D721Med (cell line): Measurements from ENCODE around the gene SLC44A1.

Experiments
- DNase-seq: peaks from one replicate; pipeline ENCODE4 v3.0.0; 2011; ENCODE audit warnings: low spot score; ENCODE audit not compliant: insufficient read length
- FAIRE-seq: peaks from 2 replicates; lab custom pipeline; 2011; peaks lifted over from hg19 to GRCh38; lab: Jason Lieb, UNC
- TF ChIP-seq, protein P1 (sequence below): IDR thresholded peaks from 2 replicates; pipeline ENCODE4 v1.5.1; 2012; ENCODE audit warnings: mild to moderate bottlenecking, control low read depth; ENCODE audit not compliant: insufficient read depth; ENCODE audit errors: missing control alignments

Gene SLC44A1

DNA sequence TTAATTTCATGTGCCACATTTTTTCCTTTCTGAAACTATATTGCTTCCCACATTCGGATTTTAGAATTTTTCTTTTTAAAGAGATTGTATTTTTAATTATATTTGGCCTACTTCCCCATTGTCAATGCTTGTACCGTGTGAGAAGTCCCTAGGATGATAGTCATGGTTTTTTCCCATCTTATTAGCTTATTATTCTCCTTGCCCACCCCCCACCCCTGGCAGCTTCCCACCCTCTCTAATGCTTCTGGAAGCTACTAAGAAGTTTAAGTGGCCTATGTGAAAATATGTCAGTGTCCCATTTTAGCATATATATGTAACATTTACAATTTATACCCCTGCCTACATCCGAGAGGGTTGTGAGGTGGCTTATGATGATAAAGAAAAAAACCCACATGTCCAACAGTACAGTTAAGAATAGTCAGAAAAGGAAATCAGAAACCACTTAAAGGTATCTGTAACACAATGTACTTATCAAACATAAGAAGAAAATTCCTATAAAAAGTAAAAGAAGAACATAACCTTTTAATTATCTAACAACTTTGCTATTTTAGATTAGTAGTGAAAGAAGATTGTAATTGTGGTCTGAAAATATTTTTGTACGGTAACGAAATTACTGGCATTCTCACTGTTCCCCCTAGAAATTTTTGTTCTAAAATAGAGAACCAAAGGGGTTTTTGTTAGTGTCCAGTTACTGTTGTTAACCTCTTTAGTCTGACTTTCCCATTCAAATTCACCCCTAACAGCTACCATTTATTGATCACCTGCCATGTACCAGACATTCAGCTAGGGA, 62.1 kb downstream of the SLC44A1 start:
- TF ChIP-seq, protein P1, sequence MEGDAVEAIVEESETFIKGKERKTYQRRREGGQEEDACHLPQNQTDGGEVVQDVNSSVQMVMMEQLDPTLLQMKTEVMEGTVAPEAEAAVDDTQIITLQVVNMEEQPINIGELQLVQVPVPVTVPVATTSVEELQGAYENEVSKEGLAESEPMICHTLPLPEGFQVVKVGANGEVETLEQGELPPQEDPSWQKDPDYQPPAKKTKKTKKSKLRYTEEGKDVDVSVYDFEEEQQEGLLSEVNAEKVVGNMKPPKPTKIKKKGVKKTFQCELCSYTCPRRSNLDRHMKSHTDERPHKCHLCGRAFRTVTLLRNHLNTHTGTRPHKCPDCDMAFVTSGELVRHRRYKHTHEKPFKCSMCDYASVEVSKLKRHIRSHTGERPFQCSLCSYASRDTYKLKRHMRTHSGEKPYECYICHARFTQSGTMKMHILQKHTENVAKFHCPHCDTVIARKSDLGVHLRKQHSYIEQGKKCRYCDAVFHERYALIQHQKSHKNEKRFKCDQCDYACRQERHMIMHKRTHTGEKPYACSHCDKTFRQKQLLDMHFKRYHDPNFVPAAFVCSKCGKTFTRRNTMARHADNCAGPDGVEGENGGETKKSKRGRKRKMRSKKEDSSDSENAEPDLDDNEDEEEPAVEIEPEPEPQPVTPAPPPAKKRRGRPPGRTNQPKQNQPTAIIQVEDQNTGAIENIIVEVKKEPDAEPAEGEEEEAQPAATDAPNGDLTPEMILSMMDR = no peak
- FAIRE-seq (no peak), DNase-seq (no peak)

DNA sequence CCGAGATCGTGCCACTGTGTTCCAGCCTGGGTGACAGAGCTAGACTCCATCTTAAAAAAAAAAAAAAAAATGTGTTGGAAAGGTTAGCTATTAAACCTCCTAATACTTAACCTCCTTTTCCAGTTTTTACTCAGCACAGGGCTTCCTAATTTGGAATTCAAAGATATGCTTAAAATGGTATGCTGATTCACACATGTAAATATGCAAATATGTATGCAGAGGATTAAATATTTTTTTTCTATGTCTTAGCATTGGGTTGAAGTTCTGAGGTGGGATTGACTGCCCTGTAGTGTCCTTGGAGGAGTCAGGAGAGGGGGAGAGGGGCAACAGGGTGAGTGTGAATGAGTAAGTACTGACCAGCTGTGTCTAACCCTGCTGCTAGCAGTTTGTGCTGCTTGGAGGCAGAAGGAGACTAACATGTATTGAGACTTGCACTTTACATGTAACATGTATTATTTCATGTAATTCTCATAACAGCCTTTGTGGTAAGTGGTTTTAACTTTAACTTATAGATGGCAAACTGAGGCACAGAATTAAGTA, 63.2 kb downstream of the SLC44A1 start:
- FAIRE-seq (no peak), DNase-seq (no peak)
- TF ChIP-seq, protein P1 = no peak

DNA sequence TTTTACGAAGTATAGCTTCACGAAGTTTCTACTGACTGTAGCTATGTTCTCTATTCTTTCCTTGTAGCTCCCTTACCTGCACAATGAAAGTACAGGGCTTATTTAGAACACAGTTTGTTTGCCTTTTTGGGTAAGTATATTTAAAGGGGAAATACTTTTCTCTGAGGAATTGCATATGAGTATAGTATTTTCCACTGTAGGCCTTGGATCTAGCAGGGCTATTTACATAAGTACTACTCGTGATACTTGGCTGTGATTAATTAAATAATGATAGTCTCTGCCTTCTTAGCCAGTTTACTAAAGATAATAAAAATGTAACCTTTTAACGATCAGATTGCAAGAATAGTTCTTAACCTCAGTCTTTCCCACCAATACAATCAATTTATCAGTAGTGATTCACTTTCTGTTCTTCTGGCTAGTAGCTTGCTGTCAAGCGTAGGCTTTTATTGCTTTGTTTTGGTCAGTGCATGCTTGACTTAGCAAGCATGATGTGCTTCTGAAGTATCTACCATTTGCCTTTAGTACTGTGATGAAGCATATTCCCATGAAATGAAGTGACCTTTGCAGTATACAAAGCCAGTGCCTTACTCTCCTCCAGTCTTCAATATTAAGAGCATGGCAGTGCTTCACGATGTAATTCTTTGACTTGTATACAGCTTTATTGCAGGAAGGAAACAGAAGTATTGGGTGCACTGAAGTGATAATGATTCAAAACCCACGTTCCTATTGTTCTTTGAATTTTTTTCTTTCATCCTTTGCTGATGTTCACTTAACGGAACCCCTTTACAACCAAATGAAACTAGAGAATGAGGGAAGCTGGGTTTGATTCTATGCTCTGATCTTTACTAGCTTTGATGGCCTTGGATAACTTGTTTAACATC, 64.2 kb downstream of the SLC44A1 start:
- DNase-seq (no peak), FAIRE-seq (no peak)
- TF ChIP-seq, protein P1 = no peak

DNA sequence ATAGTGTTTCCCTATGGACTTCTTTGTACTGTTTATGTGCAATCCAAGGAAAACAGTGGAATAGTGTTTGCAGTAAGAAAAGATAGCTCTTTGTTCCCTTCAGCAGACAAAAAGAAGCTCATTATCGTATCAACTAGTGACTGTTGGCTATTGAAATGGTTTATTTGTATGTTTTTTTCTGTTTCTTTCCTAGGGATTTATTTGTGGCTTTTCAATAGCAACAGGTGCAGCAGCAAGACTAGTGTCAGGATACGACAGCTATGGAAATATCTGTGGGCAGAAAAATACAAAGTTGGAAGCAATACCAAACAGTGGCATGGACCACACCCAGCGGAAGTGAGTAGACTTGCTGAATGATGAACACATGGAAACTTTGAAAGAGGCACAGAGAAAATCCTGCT, 65.1 kb downstream of the SLC44A1 start:
- FAIRE-seq = no peak
- DNase-seq = no peak
- TF ChIP-seq, protein P1 = no peak

DNA sequence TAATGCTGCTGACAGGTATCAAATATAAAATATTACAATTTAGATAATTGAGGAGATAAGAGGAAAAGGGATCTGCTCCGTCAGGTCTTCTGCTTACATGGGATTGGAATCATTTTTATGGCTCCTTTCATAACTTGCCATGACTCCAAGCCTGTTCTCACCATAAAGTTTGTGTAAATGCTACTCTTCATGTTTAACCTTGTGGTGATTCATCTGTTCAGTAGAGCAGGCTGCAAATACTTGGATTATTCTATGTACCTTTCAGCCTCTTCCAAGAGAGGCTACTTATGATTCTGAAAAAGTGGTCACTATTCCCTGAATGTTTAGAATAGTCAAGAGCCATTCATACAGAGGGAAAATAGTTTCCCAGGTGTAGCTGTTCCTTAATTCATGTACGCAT, 66.9 kb downstream of the SLC44A1 start:
- DNase-seq (no peak), FAIRE-seq (no peak)
- TF ChIP-seq, protein P1 = no peak

DNA sequence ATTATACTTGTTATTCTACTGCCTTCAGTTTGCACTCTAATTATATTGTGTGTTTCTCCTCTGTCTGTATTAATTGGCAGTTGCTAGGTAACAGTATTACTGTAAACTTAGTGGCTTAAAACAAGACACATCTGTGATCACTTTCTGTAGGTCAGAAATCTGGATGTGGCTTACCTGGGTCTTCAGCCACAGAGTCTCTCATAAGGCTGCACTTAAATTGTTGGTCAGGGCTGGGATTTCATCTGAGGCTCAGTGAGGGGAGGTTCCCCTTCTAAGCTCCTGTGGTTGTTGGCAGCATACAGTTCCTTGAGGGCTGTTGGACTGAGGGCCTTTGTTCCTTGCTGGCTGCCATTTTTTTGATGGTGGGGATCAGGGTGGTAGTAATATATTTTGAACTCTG, 68.8 kb downstream of the SLC44A1 start:
- TF ChIP-seq, protein P1 = no peak
- DNase-seq = no peak
- no peak for FAIRE-seq
